GM21717 (cell line): ENCODE results near the gene CCDC83.

Source experiments
- ATAC-seq: cut with Tn5 transposase; IDR thresholded peaks from one replicate; pipeline ENCODE4 v1.9.1; 2021; ENCODE audit warnings: mild to moderate bottlenecking, moderate library complexity; ENCODE audit not compliant: unreplicated experiment

CCDC83 gene

GRCh38 chr11:85855341-85855656 lies at the start of gene CCDC83:
Gene CCDC83, plus strand, starts transcription at chr11:85855383. Its CDS starts 9,741 bp downstream, at chr11:85865124.
- no peak for ATAC-seq

- no peak for ATAC-seq
Measured at GRCh38 chr11:85805387-85805786, 49.8 kb upstream of the CCDC83 start.

- no peak for ATAC-seq
Measured at GRCh38 chr11:85806016-85806415, 49.2 kb upstream of the CCDC83 start.

- no peak for ATAC-seq
Measured at GRCh38 chr11:85806876-85807275, 48.3 kb upstream of the CCDC83 start.

- ATAC-seq, result peak; percentile 76
Measured at GRCh38 chr11:85809191-85809590, 46.0 kb upstream of the CCDC83 start.

- no peak for ATAC-seq
Measured at GRCh38 chr11:85809863-85810262, 45.3 kb upstream of the CCDC83 start.

- ATAC-seq, result no peak
Measured at GRCh38 chr11:85810521-85810870, 44.7 kb upstream of the CCDC83 start.

- ATAC-seq, result peak; percentile 61
Measured at GRCh38 chr11:85810871-85811611, 44.1 kb upstream of the CCDC83 start, which contains the start of gene SYTL2. Gene SYTL2, minus strand, starts transcription at chr11:85811141. Its CDS starts 53,416 bp downstream, at chr11:85757725.

- ATAC-seq, result no peak
Measured at GRCh38 chr11:85811624-85812023, 43.6 kb upstream of the CCDC83 start.

- no peak for ATAC-seq
Measured at GRCh38 chr11:85813721-85814120, 41.5 kb upstream of the CCDC83 start.

GRCh38 chr11:85815186-85815931 lies 39.8 kb upstream of the CCDC83 start:
- ATAC-seq, result no peak

GRCh38 chr11:85819441-85819840 lies 35.7 kb upstream of the CCDC83 start:
- ATAC-seq, result no peak

- no peak for ATAC-seq
Measured at GRCh38 chr11:85821636-85822035, 33.5 kb upstream of the CCDC83 start.

GRCh38 chr11:85822814-85823213 lies 32.4 kb upstream of the CCDC83 start:
- ATAC-seq, result no peak

GRCh38 chr11:85823816-85824215 lies 31.4 kb upstream of the CCDC83 start:
- ATAC-seq, result no peak

- ATAC-seq, result no peak
Measured at GRCh38 chr11:85825616-85826015, 29.6 kb upstream of the CCDC83 start.

GRCh38 chr11:85826116-85826855 lies 28.9 kb upstream of the CCDC83 start:
- no peak for ATAC-seq

GRCh38 chr11:85827748-85828639 lies 27.2 kb upstream of the CCDC83 start:
- no peak for ATAC-seq

- ATAC-seq, result no peak
Measured at GRCh38 chr11:85828640-85828978, 26.6 kb upstream of the CCDC83 start.

- ATAC-seq, result no peak
Measured at GRCh38 chr11:85829172-85829571, 26.0 kb upstream of the CCDC83 start.

- no peak for ATAC-seq
Measured at GRCh38 chr11:85831050-85831449, 24.1 kb upstream of the CCDC83 start.
